IPS DF 4.7 (cell line): ENCODE data around the gene HSPA1B.
A peak's percentile ranks its signal among the peaks of the same experiment; 100 is the strongest.
"Not testable (repeated sequence)": the region's sequence is repeated elsewhere in the genome, so short reads cannot be mapped to it uniquely, and the experiment has no call there.

Experiments used
- DNase-seq: peaks from one replicate; pipeline ENCODE4 v3.0.0-alpha.2; 2013; ENCODE audit warnings: low spot score; ENCODE audit errors: extremely low read depth

Gene HSPA1B

GRCh38 chr6:31797588-31797987 lies 29.9 kb upstream of the HSPA1B start:
- DNase-seq: no peak

- no peak for DNase-seq
Measured at GRCh38 chr6:31799781-31800180, 27.8 kb upstream of the HSPA1B start.

GRCh38 chr6:31801031-31801927 lies 26.3 kb upstream of the HSPA1B start:
- not testable (repeated sequence) for DNase-seq

GRCh38 chr6:31805939-31806469 lies 21.5 kb upstream of the HSPA1B start:
- no peak for DNase-seq

GRCh38 chr6:31806470-31807272 lies 20.9 kb upstream of the HSPA1B start, which contains the start of gene LSM2:
TSS of gene LSM2 (minus strand) at chr6:31806966. CDS start at chr6:31806757, 209 bp downstream.
- DNase-seq: no peak

GRCh38 chr6:31808599-31808998 lies 18.9 kb upstream of the HSPA1B start:
- DNase-seq: not testable (repeated sequence)

- no peak for DNase-seq
Measured at GRCh38 chr6:31811645-31812044, 15.9 kb upstream of the HSPA1B start.

- no peak for DNase-seq
Measured at GRCh38 chr6:31813465-31813849, 14.1 kb upstream of the HSPA1B start.

- DNase-seq: peak; percentile 93
Measured at GRCh38 chr6:31814677-31815024, 12.9 kb upstream of the HSPA1B start.

- DNase-seq: peak; percentile 87
Measured at GRCh38 chr6:31815025-31815838, 12.3 kb upstream of the HSPA1B start, which contains the start of the genes HSPA1A and HSPA1L. TSS of gene HSPA1A (plus strand) at chr6:31815543. CDS start at chr6:31815757, 214 bp downstream. TSS of gene HSPA1L (minus strand) at chr6:31815283. CDS start at chr6:31811972, 3,311 bp downstream.

GRCh38 chr6:31817133-31817928 lies 10.2 kb upstream of the HSPA1B start:
- DNase-seq: not testable (repeated sequence)

- not testable (repeated sequence) for DNase-seq
Measured at GRCh38 chr6:31817929-31818511, 9.5 kb upstream of the HSPA1B start.

GRCh38 chr6:31819871-31820299 lies 7.7 kb upstream of the HSPA1B start:
- no peak for DNase-seq

GRCh38 chr6:31820399-31820798 lies 7.1 kb upstream of the HSPA1B start:
- DNase-seq: not testable (repeated sequence)

- DNase-seq: no peak
Measured at GRCh38 chr6:31821301-31822035, 6.1 kb upstream of the HSPA1B start.

- DNase-seq: no peak
Measured at GRCh38 chr6:31822036-31822821, 5.3 kb upstream of the HSPA1B start.

- not testable (repeated sequence) for DNase-seq
Measured at GRCh38 chr6:31823592-31824196, 3.8 kb upstream of the HSPA1B start.

GRCh38 chr6:31825553-31825952 lies 2.0 kb upstream of the HSPA1B start:
- DNase-seq: no peak
